Calu3 (cell line): Measurements from ENCODE around the gene RUVBL1. TPM values are rescaled to one million over a fixed set of nuclear protein-coding genes. Genes with fewer than 3 reads are reported as not detected.

Experiments
- BruUV-seq: library from RNA; stranded (reverse); fragments of 400-500 nt; replicated peaks from 2 replicates; lab custom pipeline; 2021; lab: Mats Ljungman, UMichigan
- CTCF ChIA-PET: fragments of 300-600 bp; sonication (Branson Sonifier 250); formaldehyde crosslinking; loops from one replicate; lab custom pipeline; 2022; ENCODE audit warnings: antibody characterized with exemption; lab: Charles Lee
- DNase-seq: peaks from one replicate; pipeline ENCODE4 v3.0.0; 2022
- H3K27ac Mint-ChIP-seq: one replicate; pipeline ENCODE4 v1.8.0; 2022; ENCODE audit warnings: mixed read lengths; ENCODE audit not compliant: unreplicated experiment
- H3K27me3 Mint-ChIP-seq: one replicate; pipeline ENCODE4 v1.8.0; 2022; ENCODE audit warnings: mixed read lengths; ENCODE audit not compliant: unreplicated experiment
- H3K36me3 Mint-ChIP-seq: one replicate; pipeline ENCODE4 v1.8.0; 2022; ENCODE audit warnings: mild to moderate bottlenecking, moderate library complexity, mixed read lengths; ENCODE audit not compliant: insufficient read depth, unreplicated experiment
- H3K4me1 Mint-ChIP-seq: one replicate; pipeline ENCODE4 v1.8.0; 2022; ENCODE audit warnings: mild to moderate bottlenecking, low read depth, mixed read lengths; ENCODE audit not compliant: unreplicated experiment
- H3K4me3 Mint-ChIP-seq: one replicate; pipeline ENCODE4 v1.8.0; 2022; ENCODE audit warnings: mild to moderate bottlenecking, low read depth, moderate library complexity, mixed read lengths; ENCODE audit not compliant: unreplicated experiment
- H3K9me3 Mint-ChIP-seq: one replicate; pipeline ENCODE4 v1.8.0; 2022; ENCODE audit warnings: low read depth, mixed read lengths; ENCODE audit not compliant: unreplicated experiment
- intact Hi-C: fragments of 100-400 bp; cut with micrococcal nuclease; formaldehyde crosslinking; loops from one replicate; pipeline ENCODE4 v1.10.0; 2022; ENCODE audit not compliant: unreplicated experiment
- total RNA-seq: library from RNA; stranded (reverse); gene quantifications from 2 replicates; pipeline ENCODE4 v1.2.3, GENCODE V29; 2022
- TF ChIP-seq, protein P1 (sequence below): fragments of 200-600 bp; IDR thresholded peaks from one replicate; pipeline ENCODE4 v1.8.0; 2022; ENCODE audit warnings: antibody characterized with exemption; ENCODE audit not compliant: unreplicated experiment

The RUVBL1 gene
- total RNA-seq, 1 experiment from 2014 or later = 167 TPM

DNA sequence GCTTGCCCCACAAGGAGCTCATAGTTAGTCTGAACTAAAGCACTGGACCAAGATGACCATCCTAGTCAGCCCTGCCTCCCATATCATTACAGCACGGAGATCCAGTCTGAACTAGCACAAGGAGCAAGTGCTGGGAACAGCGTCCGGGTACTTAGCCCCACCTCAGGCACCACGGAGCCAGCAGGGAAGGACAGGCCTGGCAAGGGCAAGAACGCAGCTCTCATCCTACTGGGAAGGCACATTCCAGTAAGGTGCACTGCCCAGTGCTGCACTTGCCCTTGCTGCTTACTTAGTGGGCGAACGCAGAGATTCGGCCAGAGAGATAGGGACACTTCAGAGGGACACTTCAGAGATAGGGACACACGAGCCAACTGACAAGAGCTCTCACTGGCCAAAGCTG is 43.8 kb downstream of the RUVBL1 start:
- intact Hi-C loops = no loop called here
- TF ChIP-seq, protein P1, sequence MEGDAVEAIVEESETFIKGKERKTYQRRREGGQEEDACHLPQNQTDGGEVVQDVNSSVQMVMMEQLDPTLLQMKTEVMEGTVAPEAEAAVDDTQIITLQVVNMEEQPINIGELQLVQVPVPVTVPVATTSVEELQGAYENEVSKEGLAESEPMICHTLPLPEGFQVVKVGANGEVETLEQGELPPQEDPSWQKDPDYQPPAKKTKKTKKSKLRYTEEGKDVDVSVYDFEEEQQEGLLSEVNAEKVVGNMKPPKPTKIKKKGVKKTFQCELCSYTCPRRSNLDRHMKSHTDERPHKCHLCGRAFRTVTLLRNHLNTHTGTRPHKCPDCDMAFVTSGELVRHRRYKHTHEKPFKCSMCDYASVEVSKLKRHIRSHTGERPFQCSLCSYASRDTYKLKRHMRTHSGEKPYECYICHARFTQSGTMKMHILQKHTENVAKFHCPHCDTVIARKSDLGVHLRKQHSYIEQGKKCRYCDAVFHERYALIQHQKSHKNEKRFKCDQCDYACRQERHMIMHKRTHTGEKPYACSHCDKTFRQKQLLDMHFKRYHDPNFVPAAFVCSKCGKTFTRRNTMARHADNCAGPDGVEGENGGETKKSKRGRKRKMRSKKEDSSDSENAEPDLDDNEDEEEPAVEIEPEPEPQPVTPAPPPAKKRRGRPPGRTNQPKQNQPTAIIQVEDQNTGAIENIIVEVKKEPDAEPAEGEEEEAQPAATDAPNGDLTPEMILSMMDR = no peak
- Mint-ChIP-seq H3K27me3 (no peaks in the 10 kb centered on the region), H3K9me3 (no peaks in the 10 kb centered on the region), H3K4me3 (no peak overlapping the region), H3K36me3 (peaks cover 92% of the 10 kb centered on the region), H3K27ac (no peak overlapping the region), H3K4me1 (peaks cover 31% of the 10 kb centered on the region)
- no TSS peak for BruUV-seq
- DNase-seq = no peak
- CTCF ChIA-PET = interaction anchor here (1.0 kb wide), 1 partner anchor 423 kb away, joined by 3 read pairs; no protein-coding TSS in a partner anchor

DNA sequence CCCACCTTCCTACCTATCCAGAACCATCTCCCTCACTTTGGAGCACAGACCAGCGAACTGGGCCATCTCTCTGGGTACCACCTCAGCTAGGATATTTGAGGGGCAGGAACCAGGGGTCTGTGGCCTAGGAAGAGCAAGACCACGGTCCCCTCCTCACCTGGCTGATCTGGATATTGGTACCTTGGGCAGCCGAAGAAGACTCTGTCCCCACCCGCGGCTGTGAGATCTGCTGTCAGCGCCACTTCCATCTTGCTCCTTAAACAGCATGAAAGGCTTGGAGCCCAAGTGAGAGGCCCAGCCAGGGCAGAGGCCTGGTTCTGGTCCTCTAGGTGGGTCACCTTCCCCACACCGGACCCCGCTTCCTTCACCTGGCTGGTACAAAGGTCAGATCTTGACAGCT is 44.7 kb downstream of the RUVBL1 start:
- no peak overlapping the region for H3K27ac Mint-ChIP-seq
- no peak for DNase-seq
- no peak overlapping the region for H3K4me3 Mint-ChIP-seq
- CTCF ChIA-PET = interaction anchor here (0.9 kb wide), 1 partner anchor 25 kb away, joined by 3 read pairs; no protein-coding TSS in a partner anchor
- BruUV-seq = no TSS peak
- H3K36me3 Mint-ChIP-seq = peaks cover 93% of the 10 kb centered on the region
- peaks cover 31% of the 10 kb centered on the region for H3K4me1 Mint-ChIP-seq
- no peaks in the 10 kb centered on the region for H3K9me3 Mint-ChIP-seq
- no peaks in the 10 kb centered on the region for H3K27me3 Mint-ChIP-seq
- TF ChIP-seq, protein P1 = no peak
- intact Hi-C loops = no loop called here

DNA sequence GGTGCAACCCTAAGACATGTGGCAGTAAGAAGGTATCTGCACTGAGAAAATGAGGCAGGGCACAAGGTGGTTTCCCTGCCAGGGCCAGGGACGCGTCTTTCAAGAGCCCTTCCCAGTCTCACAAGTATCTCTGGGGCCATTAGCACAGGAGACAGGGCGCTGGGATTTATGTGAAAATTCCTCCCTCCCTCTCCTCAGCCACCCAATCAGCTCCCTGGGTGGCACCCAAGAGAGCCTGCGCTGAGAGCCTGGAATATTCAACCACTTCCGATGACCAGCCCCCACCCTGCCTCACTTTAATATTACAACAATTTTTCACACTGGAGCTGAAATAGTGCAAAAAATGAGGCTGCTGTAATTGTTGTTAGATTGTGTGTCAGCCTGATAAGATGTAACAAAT is 45.3 kb downstream of the RUVBL1 start:
- Mint-ChIP-seq H3K4me3 (no peak overlapping the region), H3K27ac (peak overlapping the region; percentile 36), H3K9me3 (no peaks in the 10 kb centered on the region), H3K4me1 (peaks cover 31% of the 10 kb centered on the region), H3K36me3 (peaks cover 93% of the 10 kb centered on the region), H3K27me3 (no peaks in the 10 kb centered on the region)
- CTCF ChIA-PET = no interaction called here
- BruUV-seq = no TSS peak
- DNase-seq = no peak
- TF ChIP-seq, protein P1 = no peak
- intact Hi-C loops = no loop called here

DNA sequence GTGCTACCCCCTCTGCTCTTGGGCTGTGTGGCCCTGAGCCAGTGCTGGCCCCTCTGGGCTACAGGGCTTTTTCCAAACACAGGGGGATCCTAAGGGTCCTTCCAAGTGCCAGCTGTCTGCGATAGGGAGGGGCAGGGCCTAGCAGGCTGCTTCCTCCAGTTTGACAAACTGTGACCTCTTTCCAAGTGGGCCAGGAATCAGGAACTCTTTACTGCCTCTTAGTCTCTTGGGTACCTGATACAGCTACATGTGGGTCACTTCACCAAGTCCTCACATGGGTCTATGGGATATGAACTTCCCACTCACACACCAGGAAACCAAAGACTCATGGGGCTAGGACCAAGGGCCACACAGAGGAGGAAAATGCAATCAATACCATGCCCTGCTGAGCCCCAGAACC is 45.9 kb downstream of the RUVBL1 start:
- Mint-ChIP-seq H3K4me3 (no peak overlapping the region), H3K4me1 (peaks cover 27% of the 10 kb centered on the region), H3K27ac (peak overlapping the region; percentile 36), H3K36me3 (peaks cover 92% of the 10 kb centered on the region), H3K27me3 (no peaks in the 10 kb centered on the region), H3K9me3 (no peaks in the 10 kb centered on the region)
- DNase-seq = no peak
- TF ChIP-seq, protein P1 = no peak
- no TSS peak for BruUV-seq
- CTCF ChIA-PET = no interaction called here
- intact Hi-C loops = no loop called here
